Kidney (tissue), 14 donors: ENCODE measurements around the gene EN2. TPM values are rescaled to one million over a fixed set of nuclear protein-coding genes. Genes with fewer than 3 reads are reported as not detected.

ENCODE experiments used
- DNase-seq, 5 donors: peaks; one replicate each; pipeline ENCODE4 v3.0.0-alpha.2; 2013 to 2020
- FAIRE-seq: peaks from 2 replicates; lab custom pipeline; 2012; peaks lifted over from hg19 to GRCh38; lab: Jason Lieb, UNC
- H3K27ac ChIP-seq, 2 donors: one replicate each; pipeline ENCODE4 v1.7.0; 2013; ENCODE audit warnings: low read depth in 2 of 2, low read length in 2 of 2, inconsistent platforms in 1 of 2
- H3K27me3 ChIP-seq: one replicate; pipeline ENCODE4 v1.7.1; 2013; ENCODE audit warnings: low read length, inconsistent platforms; ENCODE audit not compliant: control insufficient read depth, insufficient read depth
- H3K36me3 ChIP-seq, 3 donors: one replicate each; pipeline versions ENCODE4 v1.7.0 to v1.7.1; 2013; ENCODE audit warnings: low read length in 3 of 3, control low read depth in 1 of 3, inconsistent platforms in 1 of 3; ENCODE audit not compliant: insufficient read depth in 3 of 3, control insufficient read depth in 2 of 3
- H3K4me1 ChIP-seq, 3 donors: one replicate each; pipeline versions ENCODE4 v1.7.0 to v1.7.1; 2013; ENCODE audit warnings: low read length in 3 of 3, inconsistent platforms in 1 of 3, low read depth in 1 of 3; ENCODE audit not compliant: control insufficient read depth in 2 of 3, insufficient read depth in 2 of 3
- H3K4me3 ChIP-seq, 3 donors: one replicate each; pipeline versions ENCODE4 v1.7.0 to v1.8.1; 2013; ENCODE audit warnings: low read length in 3 of 3, control low read depth in 1 of 3, inconsistent platforms in 1 of 3
- H3K9ac ChIP-seq, 3 donors: one replicate each; pipeline versions ENCODE4 v1.7.0 to v1.7.1; 2013; ENCODE audit warnings: low read length in 3 of 3, control low read depth in 1 of 3, inconsistent platforms in 1 of 3
- H3K9me3 ChIP-seq, 3 donors: one replicate each; pipeline versions ENCODE4 v1.7.0 to v1.7.1; 2013; ENCODE audit warnings: low read length in 3 of 3, control low read depth in 1 of 3, inconsistent platforms in 1 of 3; ENCODE audit not compliant: control insufficient read depth in 2 of 3, insufficient read depth in 1 of 3
- CTCF ChIP-seq: IDR thresholded peaks from 3 replicates; pipeline ENCODE4 v1.5.1; 2012; ENCODE audit warnings: mild to moderate bottlenecking, moderate library complexity, borderline replicate concordance; ENCODE audit not compliant: insufficient read depth; ENCODE audit errors: extremely low read depth
- intact Hi-C: fragments of 100-400 bp; cut with DNase I; formaldehyde crosslinking; loops from one replicate; pipeline ENCODE4 v1.11.1; 2022
- polyA plus RNA-seq: library from polyadenylated mRNA; stranded (reverse); fragments of 350-450 nt; fragmentation: Illumina TruSeq; extraction: RNeasy Lipid Tissue Mini Kit (QIAGEN cat#74804); gene quantifications from one replicate; pipeline ENCODE4 v1.2.3, GENCODE V29; 2014; ENCODE audit warnings: low read depth, low replicate concordance; ENCODE audit not compliant: insufficient read depth
- total RNA-seq: library from RNA; stranded (reverse); fragmentation: NEBNext Ultra II Directional; extraction: Animal tissue kit (Norgen Biotek cat#: 25700); gene quantifications from one replicate; pipeline ENCODE4 v1.2.1, GENCODE V29; 2021
- donor health status: control.
- donor health status: control.
- donor health status: control.
- donor health status: control.
- donor health status: control.
- donor health status: DM: yes; HTN: yes; CAD: no.
- donor health status: Normal renal cell carcinoma (clear cell type).

EN2 gene
- total and polyA plus RNA-seq, 2 donors from 2014 or later: 0.13 TPM; not detected in 1

- H3K27ac ChIP-seq: no peak overlapping the region
Measured at GRCh38 chr7:155462163-155462735, 4.3 kb downstream of the EN2 start.

GRCh38 chr7:155463114-155463811 is 5.3 kb downstream of the EN2 start:
- Histone ChIP-seq H3K9ac (no peak overlapping the region), H3K27me3 (peaks cover 74% of the 10 kb centered on the region), H3K27ac (no peak overlapping the region), H3K36me3 (no peaks in the 10 kb centered on the region), H3K9me3 (no peaks in the 10 kb centered on the region), H3K4me3 (no peak overlapping the region), H3K4me1 (peaks cover 0 to 2% (median 0%) of the 10 kb centered on the region in 3 donors)
- no peak for FAIRE-seq
- peak in 1 of 5 donors; percentile 51 for DNase-seq
- intact Hi-C loops: no loop called here
- TF ChIP-seq CTCF: no peak

More at GRCh38 chr7:155462163-155462735, 4.3 kb downstream of the EN2 start:
- Histone ChIP-seq H3K4me1 (peaks cover 0 to 5% (median 0%) of the 10 kb centered on the region in 3 donors), H3K4me3 (no peak overlapping the region), H3K27me3 (peaks cover 68% of the 10 kb centered on the region), H3K9ac (no peak overlapping the region), H3K36me3 (no peaks in the 10 kb centered on the region), H3K9me3 (no peaks in the 10 kb centered on the region)
- TF ChIP-seq CTCF: no peak
- no peak for DNase-seq
- intact Hi-C loops: no loop called here
- FAIRE-seq: no peak

GRCh38 chr7:155464183-155464582 is 6.3 kb downstream of the EN2 start:
- Histone ChIP-seq H3K27ac (no peak overlapping the region), H3K27me3 (peaks cover 81% of the 10 kb centered on the region), H3K4me3 (no peak overlapping the region), H3K9me3 (no peaks in the 10 kb centered on the region), H3K4me1 (peaks cover 0 to 2% (median 0%) of the 10 kb centered on the region in 3 donors), H3K36me3 (no peaks in the 10 kb centered on the region), H3K9ac (no peak overlapping the region)
- no peak for TF ChIP-seq CTCF
- DNase-seq (no peak), FAIRE-seq (no peak)
- intact Hi-C loops: no loop called here
